Progenitor cell of endocrine pancreas (in vitro differentiated cells): ENCODE results near the gene PITX2. TPM values are rescaled to one million over a fixed set of nuclear protein-coding genes. Genes with fewer than 3 reads are reported as not detected.

Experiments
- DNase-seq: peaks from one replicate; pipeline ENCODE4 v3.0.0; 2021; ENCODE audit warnings: low spot score; ENCODE audit not compliant: unreplicated experiment
- H3K27ac Mint-ChIP-seq: 2 replicates; pipeline ENCODE4 v1.8.0; 2021; ENCODE audit warnings: mild to moderate bottlenecking, moderate library complexity, mixed read lengths
- H3K27me3 Mint-ChIP-seq: 2 replicates; pipeline ENCODE4 v1.8.0; 2021; ENCODE audit warnings: mixed read lengths
- H3K36me3 Mint-ChIP-seq: 2 replicates; pipeline ENCODE4 v1.8.0; 2022; ENCODE audit warnings: mixed read lengths; ENCODE audit not compliant: insufficient read depth
- H3K4me1 Mint-ChIP-seq: 2 replicates; pipeline ENCODE4 v1.8.0; 2021; ENCODE audit warnings: low read depth, mixed read lengths
- H3K4me3 Mint-ChIP-seq: 2 replicates; pipeline ENCODE4 v1.8.0; 2021; ENCODE audit warnings: low read depth, mild to moderate bottlenecking, moderate library complexity, mixed read lengths
- H3K9me3 Mint-ChIP-seq: 2 replicates; pipeline ENCODE4 v1.8.0; 2021; ENCODE audit warnings: low read depth, mixed read lengths
- CTCF ChIP-seq: fragments of 200-600 bp; sonication (generic); IDR thresholded peaks from one replicate; pipeline ENCODE4 v1.5.0; 2021; ENCODE audit warnings: antibody characterized with exemption, mild to moderate bottlenecking; ENCODE audit not compliant: unreplicated experiment
- total RNA-seq: library from RNA; stranded (reverse); gene quantifications from 2 replicates; pipeline ENCODE4 v1.2.1, GENCODE V29; 2021

The PITX2 gene
- total RNA-seq, 1 donor from 2014 or later, result 5.3 TPM

- peaks cover 96% of the 10 kb centered on the region for H3K27me3 Mint-ChIP-seq
Measured at GRCh38 chr4:110617646-110618580, 5.0 kb downstream of the PITX2 start.

DNA sequence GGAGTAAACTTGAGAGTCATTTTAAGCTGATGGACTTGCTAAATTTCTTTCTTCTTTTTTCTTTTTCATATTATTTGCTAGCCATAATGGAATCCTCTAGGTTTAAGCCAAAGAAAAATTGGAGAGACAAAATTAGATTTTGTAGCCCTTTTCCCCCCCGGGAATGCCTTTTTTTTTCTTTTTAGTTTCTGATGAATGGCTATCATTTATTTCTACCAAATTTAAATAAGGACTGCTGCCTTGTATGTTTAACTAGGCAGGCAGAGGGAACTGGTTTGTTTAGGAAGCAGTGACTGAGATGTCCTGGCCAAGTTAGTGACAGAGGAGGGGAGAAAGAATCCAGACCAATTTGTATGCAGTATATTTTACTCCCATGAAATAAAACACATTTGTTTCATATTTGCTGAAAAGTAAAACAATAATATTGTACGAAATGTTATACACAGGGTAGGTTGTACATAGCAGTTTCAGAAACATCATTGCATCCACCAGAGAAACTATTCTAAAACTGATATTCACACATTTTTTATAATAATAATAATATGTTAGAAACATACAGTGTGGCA is 5.7 kb downstream of the PITX2 start:
- no peak overlapping the region for H3K27ac Mint-ChIP-seq
- no peak for TF ChIP-seq CTCF
- H3K4me3 Mint-ChIP-seq, result no peak overlapping the region
- DNase-seq, result no peak
- no peaks in the 10 kb centered on the region for H3K36me3 Mint-ChIP-seq
- H3K4me1 Mint-ChIP-seq, result peaks cover 22% of the 10 kb centered on the region
- H3K9me3 Mint-ChIP-seq, result no peaks in the 10 kb centered on the region
- H3K27me3 Mint-ChIP-seq, result peaks cover 95% of the 10 kb centered on the region

More at GRCh38 chr4:110617646-110618580, 5.0 kb downstream of the PITX2 start:
- Mint-ChIP-seq H3K4me1 (peaks cover 22% of the 10 kb centered on the region), H3K9me3 (no peaks in the 10 kb centered on the region), H3K36me3 (no peaks in the 10 kb centered on the region), H3K4me3 (no peak overlapping the region), H3K27ac (peak overlapping the region; percentile 81)
- TF ChIP-seq CTCF, result no peak
- DNase-seq, result no peak

DNA sequence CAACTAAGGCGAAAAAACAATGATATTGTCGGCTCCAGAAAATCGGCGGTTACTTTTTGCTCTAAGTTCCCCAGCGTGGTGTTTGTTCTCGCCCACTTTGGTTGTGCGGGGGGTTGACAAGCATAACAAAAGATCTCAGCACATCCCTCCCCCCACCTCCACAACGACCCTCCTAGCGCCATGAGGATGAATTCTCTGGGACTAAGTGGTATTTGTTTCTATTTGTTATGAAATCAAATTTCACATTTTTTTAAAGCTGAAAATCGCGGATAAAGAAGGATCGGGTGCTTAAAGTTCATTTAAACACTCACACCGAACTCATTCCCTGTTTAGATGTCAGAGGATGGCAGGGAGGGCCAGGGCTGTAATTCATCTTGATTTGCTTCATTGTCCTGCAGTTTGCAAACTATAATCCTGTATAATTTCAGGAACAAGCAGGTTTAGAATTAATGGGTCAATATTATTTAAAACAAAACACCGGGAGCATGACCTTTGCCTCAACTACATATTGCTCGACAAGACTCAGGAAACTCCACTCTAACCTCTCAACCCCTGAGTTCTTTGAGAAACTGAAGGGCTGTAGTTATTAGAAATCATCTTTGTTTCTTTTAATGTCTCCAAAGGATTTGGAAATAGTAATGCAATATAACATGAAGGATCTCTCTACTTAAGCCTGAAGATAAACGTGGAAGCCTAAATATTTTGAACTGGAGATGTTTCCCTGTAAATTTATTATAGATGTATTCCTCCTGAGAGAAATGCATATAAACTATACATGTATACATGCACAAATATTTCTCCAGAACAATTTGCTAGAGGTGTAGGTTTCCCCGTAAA is 6.4 kb downstream of the PITX2 start:
- Mint-ChIP-seq H3K4me3 (peak overlapping the region; percentile 67), H3K9me3 (no peaks in the 10 kb centered on the region), H3K36me3 (no peaks in the 10 kb centered on the region), H3K27ac (peak overlapping the region; percentile 91), H3K4me1 (peaks cover 19% of the 10 kb centered on the region), H3K27me3 (peaks cover 88% of the 10 kb centered on the region)
- DNase-seq, result no peak
- TF ChIP-seq CTCF, result no peak

GRCh38 chr4:110615353-110616237 is 7.3 kb downstream of the PITX2 start:
- Mint-ChIP-seq H3K9me3 (no peaks in the 10 kb centered on the region), H3K27ac (peak overlapping the region; percentile 91), H3K4me3 (peak overlapping the region; percentile 67), H3K27me3 (peaks cover 79% of the 10 kb centered on the region), H3K4me1 (peaks cover 19% of the 10 kb centered on the region), H3K36me3 (no peaks in the 10 kb centered on the region)
- no peak for TF ChIP-seq CTCF
- DNase-seq, result no peak
